ENCODE measurements around the gene PIEZO1. TPM values are rescaled to one million over a fixed set of nuclear protein-coding genes. Genes with fewer than 3 reads are reported as not detected.
A peak's percentile ranks its signal among the peaks of the same experiment; 100 is the strongest.

PIEZO1 gene
- total RNA-seq, 1 donor from 2014 or later = 198 TPM

DNA sequence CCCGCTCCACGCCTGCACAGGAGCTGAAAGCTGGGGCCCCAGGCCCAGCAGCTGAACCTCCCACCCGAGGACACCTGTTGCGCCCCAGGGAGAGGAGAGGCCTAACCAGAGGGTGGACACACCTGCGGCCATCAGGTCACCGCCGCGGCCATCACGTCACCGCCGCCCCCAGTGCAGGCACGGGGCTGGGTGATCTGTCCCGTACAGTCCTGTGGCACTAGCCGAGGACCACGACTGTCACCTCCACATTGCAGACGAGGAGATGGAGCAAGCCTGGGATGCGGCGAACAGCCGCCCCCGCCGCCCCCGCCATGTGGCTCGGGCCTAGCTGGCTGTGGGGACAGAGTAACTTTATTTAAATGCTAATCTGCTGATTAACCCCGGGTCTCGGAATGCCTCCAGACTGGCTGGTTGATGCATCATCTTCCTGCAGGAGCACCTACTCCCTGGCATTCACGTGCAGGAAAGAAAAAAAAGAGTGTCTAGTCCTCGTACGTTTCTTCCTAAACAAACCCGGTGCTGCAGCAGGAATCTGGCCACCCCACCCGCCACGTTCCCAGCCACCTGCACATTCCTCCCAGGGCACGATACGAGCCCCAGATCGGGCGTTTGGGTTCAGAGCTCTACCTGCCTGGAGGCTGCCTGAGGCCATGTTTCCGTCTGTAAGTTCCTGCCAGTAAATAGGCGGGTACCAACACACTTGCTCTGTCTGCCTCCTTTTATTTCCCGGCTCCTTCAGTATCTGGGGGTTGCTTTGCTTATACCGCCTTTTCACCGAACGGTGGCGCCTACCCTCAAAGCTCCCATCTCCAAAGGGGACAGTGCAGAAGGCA is 29.9 kb downstream of the PIEZO1 start:
- DNase-seq (ENCODE audit: low read depth) = no peak

DNA sequence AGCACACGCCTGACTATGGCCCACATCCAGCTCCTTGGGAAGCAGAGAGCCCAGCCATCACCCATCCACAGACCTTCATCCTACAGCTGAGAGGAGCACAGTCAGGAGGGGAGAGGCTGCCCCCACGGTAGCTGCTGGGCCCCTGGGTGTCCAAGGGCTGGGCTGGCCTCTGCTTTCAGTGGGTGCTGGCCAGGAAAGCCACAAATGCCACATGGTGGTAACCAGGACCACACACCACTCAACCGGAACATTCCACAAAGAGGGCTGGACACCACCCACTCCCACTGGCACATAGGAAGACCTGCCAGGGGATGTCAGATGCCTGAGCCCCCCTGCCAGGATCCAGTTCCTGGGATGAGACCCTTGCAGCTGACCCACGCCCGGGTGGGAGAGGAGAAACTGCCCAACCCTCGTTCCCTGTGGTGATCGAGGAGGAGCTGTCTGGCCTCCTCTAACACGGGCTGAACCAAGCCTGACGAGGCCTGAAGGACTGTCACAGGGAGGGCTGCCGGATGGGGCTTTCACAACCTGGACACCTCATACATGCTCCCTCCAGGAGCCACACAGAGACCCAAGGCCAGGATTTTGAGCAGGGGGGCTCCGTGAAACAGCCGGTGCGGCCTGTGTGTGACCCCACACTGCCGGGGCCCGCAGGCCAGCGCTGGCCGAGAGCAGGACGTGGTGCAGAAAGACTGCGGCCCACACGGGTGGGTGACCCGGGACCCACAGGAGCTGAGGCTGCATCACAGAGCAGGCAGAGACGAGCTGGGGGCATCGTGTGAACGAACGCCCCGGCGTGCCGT is 30.7 kb downstream of the PIEZO1 start:
- DNase-seq (ENCODE audit: low read depth) = peak; percentile 39

DNA sequence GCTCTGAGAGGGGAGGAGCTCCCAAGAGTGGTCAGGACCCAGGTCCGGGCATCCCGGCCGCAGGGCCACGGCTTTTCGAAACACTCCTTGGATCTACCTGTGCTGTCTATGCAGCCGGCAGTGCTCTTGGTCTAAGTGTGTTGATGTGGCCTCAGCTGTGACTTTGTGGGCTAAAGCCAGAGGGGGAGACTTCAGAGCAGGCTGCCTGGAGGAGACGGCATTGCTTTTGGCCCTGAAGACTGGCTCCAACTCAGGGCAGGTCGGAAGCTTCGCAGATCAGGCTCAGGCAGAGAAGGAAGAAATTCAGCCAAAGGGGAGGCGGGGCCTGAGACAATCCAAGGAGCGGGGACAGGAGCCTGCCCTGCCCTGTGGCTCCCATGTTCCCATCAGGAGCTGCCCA is 31.4 kb downstream of the PIEZO1 start:
- no peak for DNase-seq (ENCODE audit: low read depth)

DNA sequence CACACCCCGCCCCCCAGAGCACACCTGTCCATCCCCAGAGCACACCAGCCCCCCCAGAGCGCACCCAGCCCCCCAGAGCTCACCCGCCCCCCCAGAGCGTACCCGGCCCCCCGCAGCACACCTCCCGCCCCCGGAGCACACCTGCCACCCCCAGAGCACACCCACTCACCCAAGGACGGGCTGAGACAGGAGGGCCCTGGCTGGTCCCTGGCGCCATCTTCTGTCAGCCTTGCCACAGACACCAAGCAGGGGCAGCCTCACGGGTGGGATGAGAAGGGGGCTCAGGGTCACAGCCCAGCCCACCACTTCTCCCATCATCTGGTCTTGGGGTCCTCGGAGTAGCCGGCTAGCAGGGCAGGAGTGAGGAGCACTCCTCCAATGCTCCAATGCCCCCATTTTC is 31.8 kb downstream of the PIEZO1 start:
- no peak for DNase-seq (ENCODE audit: low read depth)

DNA sequence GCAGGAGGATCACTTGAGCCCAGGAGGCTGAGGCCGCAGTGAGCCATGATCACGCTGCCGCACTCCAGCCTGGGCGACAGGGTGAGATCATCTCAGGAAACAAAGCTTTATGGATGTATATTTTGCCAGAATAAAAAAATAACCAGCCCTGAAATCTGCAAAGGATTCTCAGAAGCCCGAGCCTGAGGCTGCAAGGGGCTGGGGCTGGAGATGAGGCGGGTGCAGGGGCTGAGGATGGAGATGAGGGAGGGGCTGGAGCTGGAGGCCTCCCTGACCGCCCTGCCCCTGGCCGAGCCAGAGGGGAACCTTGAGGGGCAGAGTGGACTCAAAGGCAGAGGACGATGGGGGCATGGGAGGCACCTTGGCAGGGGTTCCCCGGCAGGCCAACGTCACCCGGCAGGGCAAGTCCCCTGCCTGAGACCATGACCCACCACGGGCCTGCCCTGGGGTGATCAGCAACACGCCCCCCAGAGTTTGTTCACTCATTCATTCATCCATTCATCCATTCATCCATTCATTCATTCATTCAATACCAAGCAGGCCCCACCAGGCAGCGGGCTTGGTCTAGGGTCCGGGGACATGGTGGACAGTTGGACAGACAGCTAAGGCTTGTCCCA is 32.5 kb downstream of the PIEZO1 start:
- no peak for DNase-seq (ENCODE audit: low read depth)

DNA sequence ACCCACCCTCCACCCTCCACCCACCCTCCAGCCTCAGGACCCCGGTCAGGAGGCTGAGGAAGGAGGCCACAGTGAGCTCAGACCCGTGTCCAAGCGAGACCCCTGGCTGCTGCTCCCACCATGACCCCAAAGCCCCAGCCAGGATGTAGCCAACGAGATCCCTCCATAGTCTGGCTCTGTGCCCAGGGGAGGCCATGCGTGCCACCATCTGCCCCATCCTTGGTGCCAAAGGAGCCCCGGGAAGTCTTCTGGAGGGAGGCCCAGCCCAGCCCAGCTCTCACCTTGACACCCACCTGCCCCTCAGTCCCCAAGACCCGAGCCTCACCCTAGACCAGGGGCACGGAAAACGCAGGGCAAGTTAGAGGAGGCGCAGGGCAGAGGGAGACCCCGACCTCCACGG is 34.2 kb downstream of the PIEZO1 start:
- no peak for DNase-seq (ENCODE audit: low read depth)

DNA sequence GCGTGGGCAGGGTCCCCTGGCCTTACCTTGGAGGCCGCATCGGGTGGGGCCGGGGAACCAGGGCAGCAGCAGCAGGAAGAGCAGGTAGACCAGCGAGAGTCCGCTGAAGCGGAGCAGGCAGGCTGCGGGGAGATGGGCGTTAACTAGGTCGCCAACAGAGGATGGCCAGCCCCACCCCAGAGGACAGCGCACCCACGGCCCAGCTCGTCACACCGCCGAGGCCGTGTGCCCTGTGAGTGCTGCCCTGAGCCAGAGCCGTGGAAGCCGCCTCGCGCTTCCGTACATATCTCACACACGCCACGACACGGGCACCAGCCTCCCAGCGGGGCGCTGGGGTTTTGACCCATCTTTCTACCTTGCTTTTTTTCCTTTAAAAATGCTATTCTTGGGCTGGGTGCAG is 35.7 kb downstream of the PIEZO1 start:
- DNase-seq (ENCODE audit: low read depth) = no peak

DNA sequence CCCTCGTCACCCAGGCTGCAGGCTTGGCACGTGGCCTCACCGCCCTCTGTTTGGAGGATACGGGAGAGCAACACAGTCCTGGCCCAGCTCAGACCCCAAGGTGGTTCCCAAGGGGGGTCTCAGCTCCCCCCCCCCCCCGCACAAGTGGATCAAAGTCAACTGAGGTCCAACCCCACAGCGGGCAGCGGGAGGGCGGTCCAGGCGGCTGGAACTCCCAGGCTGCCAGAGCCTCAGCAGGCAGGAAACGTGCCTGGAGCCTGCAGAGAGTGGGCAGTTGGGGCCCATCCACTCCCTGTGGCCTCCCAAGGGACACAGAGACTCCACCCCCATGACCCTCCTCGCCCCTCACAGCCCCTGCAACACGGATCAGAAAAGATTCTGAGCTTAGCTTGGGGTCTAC is 36.7 kb downstream of the PIEZO1 start:
- no peak for DNase-seq (ENCODE audit: low read depth)

DNA sequence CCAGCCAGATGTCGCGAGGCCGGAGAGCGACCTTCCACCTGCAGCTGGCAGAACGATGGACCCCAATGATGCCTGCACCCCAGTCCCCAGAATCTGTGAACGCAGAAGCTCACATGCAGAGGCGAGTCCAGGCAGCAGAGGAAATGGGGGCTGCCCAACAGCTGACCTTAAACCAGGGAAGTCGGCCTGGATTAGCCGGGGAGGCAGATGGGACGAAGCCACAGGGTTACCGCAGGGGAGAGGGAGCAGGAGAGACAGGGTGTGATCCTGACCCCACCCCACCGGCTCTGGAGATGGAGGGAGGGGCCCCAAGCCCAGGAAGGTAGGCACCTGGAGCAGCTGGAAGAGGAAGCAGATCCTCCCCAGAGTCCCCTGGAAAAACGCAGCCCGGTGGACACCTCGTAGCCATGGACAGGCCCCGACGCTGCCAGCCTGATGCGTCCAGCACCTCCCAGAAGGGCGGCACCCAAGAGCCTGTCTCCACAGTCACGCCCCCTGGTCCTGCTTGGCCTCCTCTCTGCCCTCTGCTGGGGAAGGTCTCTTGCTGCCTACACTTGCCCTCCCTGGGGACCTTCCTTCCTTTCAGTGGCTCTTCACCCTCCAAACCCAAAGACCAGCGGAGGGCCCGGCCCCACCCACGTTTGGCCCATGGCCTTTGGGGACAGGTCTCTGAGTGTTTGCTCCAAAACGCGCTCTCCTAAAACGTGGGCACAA is 37.3 kb downstream of the PIEZO1 start:
- peak; percentile 31 for DNase-seq (ENCODE audit: low read depth)

DNA sequence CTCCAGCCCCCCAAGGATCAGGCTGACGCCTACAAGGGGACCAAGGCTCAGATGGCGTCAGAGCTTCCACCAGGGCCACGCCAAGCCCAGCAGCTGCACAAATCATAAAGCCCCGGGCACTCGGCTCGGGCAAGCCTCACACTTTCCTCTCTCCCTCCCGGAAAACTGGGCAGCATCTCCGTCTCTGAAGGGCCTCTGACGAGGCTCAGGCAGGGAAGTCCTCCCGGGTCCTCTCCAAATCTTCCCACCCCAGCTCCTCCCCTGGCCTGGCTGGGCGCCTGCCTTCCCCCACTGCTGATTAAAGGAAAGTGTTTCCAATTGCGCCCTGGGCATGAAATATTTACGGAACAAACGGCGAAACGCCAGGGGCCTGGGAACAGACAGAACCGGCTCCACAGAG is 38.5 kb downstream of the PIEZO1 start:
- no peak for DNase-seq (ENCODE audit: low read depth)

DNA sequence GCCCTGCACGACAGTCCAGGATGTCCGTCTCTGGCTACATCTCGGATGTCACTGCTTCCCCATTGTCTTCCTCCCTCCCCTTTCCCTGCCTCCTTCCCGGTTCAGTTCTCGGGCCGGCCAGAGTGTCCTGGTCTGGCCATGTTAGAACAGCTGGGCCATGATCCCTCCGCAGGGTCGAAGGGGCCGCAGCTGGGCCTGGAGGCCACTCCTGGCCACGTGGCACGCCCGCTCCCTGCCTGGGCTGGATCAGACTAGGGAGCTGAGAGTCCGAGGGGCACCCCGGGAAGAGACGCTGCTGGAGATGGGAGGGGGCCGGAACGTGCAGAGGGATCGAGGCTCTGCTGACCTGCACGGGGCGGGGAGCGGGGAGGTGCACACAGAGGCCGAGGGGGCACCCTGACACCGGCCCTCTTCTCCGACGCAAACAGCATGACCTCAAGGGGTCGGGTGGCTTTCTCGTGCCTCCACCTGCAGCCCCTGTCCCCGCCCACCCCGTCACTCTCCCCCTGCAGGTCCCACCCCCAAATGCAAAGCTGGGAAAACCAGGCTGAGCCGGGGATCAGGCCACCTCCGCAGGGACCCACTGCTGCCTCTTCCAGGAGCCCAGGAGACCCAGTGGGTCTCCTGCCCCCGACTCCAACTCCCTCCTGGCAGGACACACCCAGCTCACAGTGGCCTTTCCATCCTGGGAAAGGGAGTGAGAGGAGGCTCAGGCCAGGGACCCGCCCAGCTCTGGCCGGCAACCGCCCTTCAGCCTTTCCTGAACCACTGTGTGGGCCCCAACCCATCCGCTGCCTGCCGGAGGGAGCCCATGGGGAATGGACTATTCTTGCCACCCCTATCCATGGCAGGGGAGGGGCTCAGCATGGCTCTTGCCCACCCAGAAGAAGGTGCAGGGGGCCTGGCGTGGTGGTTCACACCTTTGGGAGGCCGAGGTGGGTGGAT is 40.2 kb downstream of the PIEZO1 start:
- peak; percentile 42 for DNase-seq (ENCODE audit: low read depth)

DNA sequence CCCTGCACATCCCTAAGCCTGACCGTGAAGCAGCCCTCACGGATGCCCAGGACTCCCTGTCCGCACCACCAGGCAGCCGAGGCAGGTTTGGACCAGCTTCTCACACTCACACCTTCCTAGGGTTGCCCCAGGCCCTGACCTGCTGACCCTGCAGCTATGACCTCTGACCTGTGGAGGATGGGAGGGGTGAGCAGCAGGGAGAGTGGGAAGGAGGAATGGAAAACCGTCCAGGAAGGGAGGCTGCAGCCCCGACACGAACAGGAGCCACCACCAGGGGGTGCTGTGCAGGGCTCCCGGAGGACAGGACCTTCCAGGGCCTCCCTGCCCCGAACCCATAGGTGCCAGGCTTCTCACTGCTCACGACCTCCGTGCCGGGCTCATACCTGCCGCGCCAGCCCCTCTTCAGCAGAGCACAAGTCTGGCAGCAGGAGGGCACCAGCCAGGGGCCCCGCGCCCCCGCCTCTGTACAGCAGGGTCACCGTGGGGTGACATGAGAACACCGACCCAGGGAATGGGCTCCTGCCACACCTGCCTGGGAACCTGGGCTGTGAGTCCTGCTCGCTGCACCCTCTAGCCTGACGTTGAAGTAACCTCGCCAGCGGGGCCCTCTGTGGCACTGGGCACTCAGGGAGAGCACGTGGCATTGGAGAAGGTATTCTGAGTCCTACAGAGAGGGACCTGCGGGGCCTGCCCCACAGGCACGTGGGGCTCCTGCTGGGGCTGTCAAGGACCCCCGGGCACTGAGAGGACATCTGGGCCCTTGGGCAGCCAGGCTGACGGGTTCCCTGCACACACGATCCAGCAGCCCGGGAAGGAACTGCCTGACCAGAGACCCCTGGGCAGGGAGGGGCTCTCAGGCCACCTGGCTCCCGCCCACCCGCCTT is 41.1 kb downstream of the PIEZO1 start:
- DNase-seq (ENCODE audit: low read depth) = peak; percentile 67

DNA sequence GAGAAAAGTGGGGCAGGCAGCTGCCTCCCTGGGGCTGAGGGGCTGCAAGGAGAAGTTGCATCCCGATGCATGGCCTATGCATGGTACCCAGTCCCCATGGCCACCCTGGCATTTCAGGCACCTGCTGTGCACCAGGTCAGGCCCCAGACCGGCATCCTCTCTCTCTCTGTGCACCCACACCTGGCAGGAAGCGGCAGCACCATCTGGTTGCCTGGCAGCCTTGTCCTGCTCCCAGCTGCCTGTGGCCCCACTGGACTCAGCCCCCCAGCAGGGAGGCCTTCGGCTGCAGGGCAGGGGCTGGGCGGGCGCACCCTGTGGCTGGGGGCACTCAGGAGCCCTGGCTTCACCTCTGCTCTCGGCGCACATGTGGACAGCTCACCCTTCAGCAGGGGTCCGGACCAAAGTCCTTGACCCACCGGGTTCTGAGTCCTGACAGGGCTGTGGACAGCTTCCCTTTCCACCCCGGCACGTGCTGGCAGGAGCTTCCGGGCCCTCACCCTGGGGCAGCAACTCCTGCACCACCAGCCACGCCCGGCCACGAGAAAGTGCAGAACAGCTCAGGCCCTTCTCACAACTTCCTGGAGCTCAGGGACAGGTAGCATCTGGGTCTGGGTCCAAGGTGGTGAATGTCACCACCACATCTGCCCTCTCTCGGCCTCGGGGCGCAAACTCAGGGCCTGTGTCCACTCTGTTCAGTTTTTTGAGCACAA is 42.0 kb downstream of the PIEZO1 start:
- DNase-seq (ENCODE audit: low read depth) = no peak

DNA sequence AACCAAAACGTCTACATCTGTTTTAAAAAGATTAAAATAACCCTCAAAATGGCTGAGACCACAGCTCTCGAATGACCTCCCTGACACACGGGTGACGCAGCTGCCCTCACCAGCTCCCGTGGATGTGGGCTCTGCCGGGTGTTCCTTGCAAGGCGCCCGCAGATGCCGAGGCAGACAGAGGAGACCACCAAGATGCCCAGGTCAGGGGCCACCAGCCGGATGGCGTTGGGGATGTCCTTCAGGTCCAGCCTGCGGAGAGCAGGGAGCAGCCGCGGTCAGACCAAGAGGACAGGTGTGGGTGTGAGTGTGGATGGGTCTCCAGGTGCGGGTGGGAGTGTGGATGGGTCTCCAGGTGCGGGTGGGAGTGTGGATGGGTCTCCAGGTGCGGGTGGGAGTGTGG is 43.7 kb downstream of the PIEZO1 start:
- no peak for DNase-seq (ENCODE audit: low read depth)

DNA sequence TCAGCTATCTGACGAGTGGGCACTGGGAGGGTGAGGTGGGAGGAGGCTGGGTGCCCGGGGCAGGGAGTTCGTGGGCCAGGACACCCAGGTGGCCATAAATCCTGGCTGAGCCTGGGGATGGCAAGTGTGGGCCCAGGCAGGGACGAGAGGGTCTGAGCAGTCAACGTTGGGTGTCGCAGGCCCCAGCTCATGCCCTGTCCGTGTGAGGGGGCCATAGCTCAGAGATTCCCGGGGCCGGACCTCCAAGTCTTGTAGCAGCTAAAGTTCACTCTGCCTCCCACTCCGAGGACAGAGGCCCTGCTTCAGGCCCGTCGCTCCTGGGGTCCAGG is 44.3 kb downstream of the PIEZO1 start:
- no peak for DNase-seq (ENCODE audit: low read depth)

DNA sequence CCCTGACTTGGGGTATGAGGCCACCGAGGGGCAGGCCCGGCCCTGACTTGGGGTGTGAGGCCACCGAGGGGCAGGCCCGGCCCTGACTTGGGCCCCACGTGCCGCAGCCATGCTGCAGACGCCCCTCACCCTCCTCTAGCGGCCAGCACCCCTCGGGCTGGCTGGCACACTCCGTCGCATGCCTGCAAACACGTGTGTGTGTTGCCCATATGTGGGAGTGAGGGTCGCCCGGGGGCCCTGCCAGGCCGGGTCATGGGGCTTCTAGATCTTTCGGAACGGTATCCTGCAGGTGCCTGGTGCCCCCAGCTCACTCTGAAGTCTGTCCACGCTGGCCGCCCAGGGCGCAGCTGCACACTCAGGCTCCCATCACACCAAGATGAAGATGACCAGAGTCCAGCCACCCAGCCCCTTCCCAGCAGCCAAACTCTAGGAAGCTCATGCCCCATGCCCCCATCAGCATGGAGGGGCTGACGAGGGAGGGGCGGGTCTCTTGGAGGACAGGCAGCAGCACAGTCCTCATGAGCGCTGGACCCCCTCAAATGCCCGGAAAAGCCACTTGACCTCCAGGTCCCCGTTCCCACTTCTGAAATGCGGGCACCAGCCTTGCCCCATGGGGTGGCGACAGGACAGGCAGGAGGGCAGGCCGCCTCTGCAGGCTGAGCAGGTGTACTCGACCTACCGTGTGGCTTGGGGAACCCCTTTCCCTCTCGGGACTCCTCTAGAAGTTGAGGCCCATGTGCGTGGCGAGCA is 44.9 kb downstream of the PIEZO1 start:
- DNase-seq (ENCODE audit: low read depth) = no peak

DNA sequence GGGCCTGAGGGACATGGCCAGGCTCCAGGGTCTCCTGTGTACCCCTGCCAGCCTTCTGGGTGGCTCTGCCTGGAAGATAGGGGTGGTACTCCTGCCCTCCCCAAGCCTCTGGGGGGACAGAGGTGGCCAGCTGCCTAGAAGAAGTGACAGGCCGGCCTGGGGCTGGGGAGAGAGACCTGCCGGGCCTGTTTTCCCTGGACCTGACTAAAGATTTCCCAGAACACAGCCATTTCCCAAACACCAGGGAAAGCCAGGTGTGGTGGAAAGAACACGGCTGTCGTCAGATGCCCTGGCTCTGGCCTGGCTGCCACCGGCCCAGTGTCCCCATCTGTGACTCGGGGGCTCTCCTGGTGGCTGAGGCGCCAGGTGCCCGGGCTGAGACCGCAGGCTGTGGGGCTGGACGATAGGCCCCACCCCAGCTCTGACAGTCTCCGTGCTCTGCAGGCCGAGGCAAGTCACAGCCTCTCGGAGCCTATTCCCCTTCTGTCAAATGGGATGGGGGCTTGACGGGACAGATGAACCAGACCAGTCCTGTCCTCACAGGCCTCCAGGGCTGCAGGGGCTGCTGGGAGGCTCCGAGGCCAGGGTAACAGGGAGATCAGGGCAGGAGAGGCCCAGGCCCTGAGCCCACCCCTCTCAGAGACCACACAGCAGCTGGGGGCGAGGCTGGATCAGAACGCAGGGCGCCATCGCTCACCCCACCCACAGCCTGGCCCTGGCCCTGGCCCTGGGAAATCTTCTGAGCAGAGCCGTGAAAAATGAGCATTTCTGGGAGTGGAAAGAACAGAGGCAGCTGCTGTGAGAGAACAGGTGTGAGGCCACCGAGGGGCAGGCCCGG is 45.7 kb downstream of the PIEZO1 start:
- DNase-seq (ENCODE audit: low read depth) = peak; percentile 72

All from myocyte (in vitro differentiated cells).